K562 (cell line): ENCODE measurements around the gene HSPA4L. TPM values are rescaled to one million over a fixed set of nuclear protein-coding genes. Genes with fewer than 3 reads are reported as not detected.

ENCODE experiments used
- ATAC-seq: fragments of 200-7000 bp; cut with Tn5 transposase; 3 replicates; pipeline ENCODE4 v1.9.1; 2020; ENCODE audit warnings: moderate library complexity
- BruUV-seq: library from RNA; stranded (reverse); fragments of 400-500 nt; replicated peaks from 2 replicates; lab custom pipeline; 2021; lab: Mats Ljungman, UMichigan
- CTCF ChIA-PET: fragments of 300-600 bp; formaldehyde crosslinking; extraction: SDS; loops from one replicate; lab custom pipeline; 2021; ENCODE audit warnings: low intra/inter-chr PET ratio; lab: Yijun Ruan, JAX
- POLR2A ChIA-PET: fragments of 300-600, 350-650 bp; sonication (Branson Sonifier 250); formaldehyde crosslinking; extraction: SDS; loops from one replicate; lab custom pipeline; 2021; ENCODE audit warnings: antibody characterized with exemption, inconsistent platforms; lab: Yijun Ruan, JAX
- DNase-seq, 4 experiments: peaks; one replicate each; pipeline versions ENCODE4 v3.0.0 to v3.0.0-alpha.2; 2011 to 2018; ENCODE audit warnings: low spot score in 3 of 4, mixed read lengths in 3 of 4; ENCODE audit errors: extremely low read depth in 1 of 4
- FAIRE-seq: peaks from 2 replicates; lab custom pipeline; 2011; peaks lifted over from hg19 to GRCh38; lab: Jason Lieb, UNC
- H2AFZ ChIP-seq: 2 replicates; pipeline ENCODE4 v1.6.0; 2011; ENCODE audit warnings: low read depth, low read length, control low read depth, inconsistent platforms
- H3K27ac ChIP-seq: fragments of 200-600 bp; 3 replicates; pipeline ENCODE4 v1.8.0; 2011; ENCODE audit warnings: low read depth, mild to moderate bottlenecking, control low read depth, inconsistent platforms, low read length, moderate library complexity, mixed read lengths; ENCODE audit errors: extremely low read depth
- H3K27me3 ChIP-seq, 2 experiments: fragments of 300-600 bp in 1 of 2; 2 replicates in 1 of 2; 3 replicates in 1 of 2; pipeline versions ENCODE4 v1.6.0 to v1.8.0; 2011; ENCODE audit warnings: inconsistent platforms in 2 of 2, low read length in 2 of 2, mild to moderate bottlenecking in 1 of 2, mixed read lengths in 1 of 2, moderate library complexity in 1 of 2; ENCODE audit not compliant: control insufficient read depth in 2 of 2, insufficient read depth in 2 of 2
- H3K36me3 ChIP-seq: fragments of 300-600 bp; 3 replicates; pipeline ENCODE4 v1.8.0; 2011; ENCODE audit warnings: mild to moderate bottlenecking, low read length, inconsistent platforms; ENCODE audit not compliant: control insufficient read depth, insufficient read depth
- H3K4me1 ChIP-seq, 2 experiments: fragments of 200-600 bp in 1 of 2; replicated peaks in 1 of 2; 2 replicates in 1 of 2; 3 replicates in 1 of 2; pipeline versions ENCODE4 v1.5.1 to v1.8.0; 2011; ENCODE audit warnings: inconsistent platforms in 2 of 2, low read length in 2 of 2, mild to moderate bottlenecking in 1 of 2, mixed read lengths in 1 of 2, moderate library complexity in 1 of 2; ENCODE audit not compliant: control insufficient read depth in 2 of 2, insufficient read depth in 2 of 2
- H3K4me2 ChIP-seq: 2 replicates; pipeline ENCODE4 v1.6.1; 2011; ENCODE audit warnings: low read length, control low read depth, inconsistent platforms, mixed read lengths; ENCODE audit not compliant: insufficient read depth
- H3K4me3 ChIP-seq: fragments of 200-600 bp; sonication (generic), shearing (Covaris generic); 2 replicates; pipeline ENCODE4 v1.5.1; 2016; ENCODE audit warnings: control low read depth, inconsistent platforms
- H3K79me2 ChIP-seq: fragments of 200-600 bp; 3 replicates; pipeline ENCODE4 v1.8.0; 2011; ENCODE audit warnings: low read length, inconsistent platforms; ENCODE audit not compliant: control insufficient read depth, insufficient read depth
- H3K9ac ChIP-seq, 2 experiments: 2 replicates each; pipeline versions ENCODE4 v1.6.0 to v1.6.1; 2011; ENCODE audit warnings: low read depth in 2 of 2, low read length in 2 of 2, control low read depth in 1 of 2, inconsistent platforms in 1 of 2, mild to moderate bottlenecking in 1 of 2, mixed read lengths in 1 of 2; ENCODE audit not compliant: insufficient read depth in 1 of 2
- H3K9me1 ChIP-seq: one replicate; pipeline ENCODE4 v1.6.0; 2011; ENCODE audit warnings: inconsistent platforms, mild to moderate bottlenecking, low read length, moderate library complexity; ENCODE audit not compliant: control insufficient read depth, insufficient read depth
- H3K9me3 ChIP-seq: replicated peaks from 2 replicates; pipeline ENCODE4 v1.5.1; 2011; ENCODE audit warnings: low read depth, low read length, inconsistent platforms; ENCODE audit not compliant: control insufficient read depth, insufficient read depth
- H4K20me1 ChIP-seq: replicated peaks from 2 replicates; pipeline ENCODE4 v1.6.1; 2011; ENCODE audit warnings: low read length, inconsistent platforms, mixed read lengths; ENCODE audit not compliant: control insufficient read depth, insufficient read depth
- DNMT1 ChIP-seq: fragments of 450-650 bp; IDR thresholded peaks from 2 replicates; pipeline ENCODE4 v1.6.1; 2016; ENCODE audit warnings: antibody characterized with exemption, mild to moderate bottlenecking
- HDAC6 ChIP-seq: IDR thresholded peaks from 2 replicates; pipeline ENCODE4 v1.6.1; 2012; ENCODE audit warnings: low read depth, mild to moderate bottlenecking, control low read depth, inconsistent platforms, low read length, moderate library complexity
- ZNF444 ChIP-seq: fragments of 250-450 bp; sonication (Bioruptor Pico); IDR thresholded peaks from 2 replicates; pipeline ENCODE4 v1.4.0; 2020; ENCODE audit warnings: mild to moderate bottlenecking, moderate library complexity
- ZNF589 ChIP-seq: fragments of 200-800 bp; sonication (Bioruptor generic); IDR thresholded peaks from 2 replicates; pipeline ENCODE4 v1.6.1; 2016; ENCODE audit warnings: low read depth, missing genetic modification characterization, missing compliant biosample characterization
- in situ Hi-C: fragments of 300-500 bp; cut with MboI; formaldehyde crosslinking; loops from 4 replicates; pipeline ENCODE4 v1.15.0; 2018; ENCODE audit warnings: inconsistent platforms, mixed read lengths
- intact Hi-C: fragments of 100-400 bp; cut with micrococcal nuclease; formaldehyde crosslinking; loops from 2 replicates; pipeline ENCODE4 v1.14.2; 2022
- polyA plus RNA-seq, 8 experiments: library from polyadenylated mRNA; depleted of rRNA in 4 of 8; stranded (reverse) in 5 of 8; unstranded in 3 of 8; fragments of >200 nt; fragmentation: Nextera tagmentation in 2 of 8; fragmentation: Illumina TruSeq in 1 of 8; extraction: Ambion mirVana in 2 of 8; extraction: Trizol in 1 of 8; gene quantifications; 2 replicates each; pipeline versions ENCODE4 v1.2.1 to v1.2.3, GENCODE V29; 2011 to 2014; ENCODE audit warnings: inconsistent platforms in 1 of 8, missing spikeins in 1 of 8
- total RNA-seq, 7 experiments: library from RNA; depleted of rRNA in 6 of 7; stranded (reverse); fragments of >200 nt in 6 of 7; fragmentation: Illumina TruSeq in 2 of 7; extraction: Trizol in 2 of 7; gene quantifications; 2 replicates each; pipeline versions ENCODE4 v1.2.1 to v1.2.3, GENCODE V29; 2011 to 2021; ENCODE audit warnings: low replicate concordance in 1 of 7
- TF ChIP-seq, protein P1 (sequence below): fragments of 250-450 bp; sonication (Bioruptor Pico); IDR thresholded peaks from 2 replicates; pipeline ENCODE4 v1.5.0; 2021
- TF ChIP-seq, protein P2 (sequence below): fragments of 250-450 bp; sonication (Bioruptor Pico); IDR thresholded peaks from 2 replicates; pipeline ENCODE4 v1.8.0; 2021; ENCODE audit warnings: mild to moderate bottlenecking, moderate library complexity
- TF ChIP-seq, protein P3 (sequence below), 2 experiments: IDR thresholded peaks in 1 of 2; conservative IDR thresholded peaks in 1 of 2; 2 replicates each; pipeline ENCODE4 v1.6.1; 2016; ENCODE audit warnings: low read depth in 2 of 2, mild to moderate bottlenecking in 1 of 2, missing compliant biosample characterization in 1 of 2, missing genetic modification characterization in 1 of 2, moderate library complexity in 1 of 2
- TF ChIP-seq, protein P4 (sequence below), 2 experiments: fragments of 200-800 bp in 1 of 2; sonication (Bioruptor generic) in 1 of 2; sonication (generic) in 1 of 2; formaldehyde crosslinking in 1 of 2; IDR thresholded peaks in 1 of 2; conservative IDR thresholded peaks in 1 of 2; 2 replicates each; pipeline versions ENCODE4 v1.5.0 to v1.6.1; 2016 to 2020; ENCODE audit warnings: missing compliant biosample characterization in 1 of 2, missing genetic modification characterization in 1 of 2, missing genetic modification reagents in 1 of 2
- TF ChIP-seq, protein P5 (sequence below): fragments of 450-650 bp; IDR thresholded peaks from 2 replicates; pipeline ENCODE4 v1.6.1; 2018; ENCODE audit warnings: mild to moderate bottlenecking, low read depth; ENCODE audit not compliant: partially characterized antibody

The HSPA4L gene
- total and polyA plus RNA-seq, 9 of the 15 experiments (the other 6 are each of a cell fraction or from before 2014, with no cell fraction given) = 12.3 to 37.0 (median 21.7) TPM

DNA sequence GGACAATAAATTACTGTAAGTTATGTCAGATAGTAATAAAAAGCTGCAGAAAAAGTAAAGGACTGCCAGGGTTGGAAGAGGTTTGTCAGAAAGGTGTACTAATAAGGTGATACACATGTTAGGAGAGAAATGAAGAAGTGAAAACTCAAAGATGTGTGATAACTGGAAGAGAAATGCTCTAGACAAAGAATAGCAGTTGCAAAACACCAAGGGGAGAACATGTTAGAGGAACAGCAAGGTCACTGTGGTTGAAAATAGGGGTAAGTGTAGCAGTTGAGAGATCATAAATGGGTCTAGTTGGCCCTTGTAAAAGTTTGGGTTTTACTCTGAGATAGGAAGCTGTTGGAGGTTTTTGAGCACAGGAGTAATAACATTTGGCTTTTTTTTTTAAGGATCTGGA, 46.9 kb downstream of the HSPA4L start:
- Histone ChIP-seq H3K4me3 (no peak overlapping the region), H4K20me1 (no peaks in the 10 kb centered on the region), H3K27me3 (no peaks in the 10 kb centered on the region), H2AFZ (no peak overlapping the region), H3K79me2 (no peaks in the 10 kb centered on the region), H3K4me2 (no peak overlapping the region), H3K9me1 (no peaks in the 10 kb centered on the region), H3K36me3 (peaks cover 65% of the 10 kb centered on the region; the same call in 2 of the 3 replicates), H3K4me1 (no peaks in the 10 kb centered on the region), H3K9me3 (no peaks in the 10 kb centered on the region), H3K9ac (no peak overlapping the region), H3K27ac (no peak overlapping the region)
- POLR2A ChIA-PET = interaction anchor here (1.0 kb wide), 1 partner anchor 9 kb away, joined by 3 read pairs; no protein-coding TSS in a partner anchor
- BruUV-seq = no TSS peak
- ATAC-seq (no peak), DNase-seq (no peak), FAIRE-seq (no peak)
- CTCF ChIA-PET = no interaction called here
- in situ Hi-C loops (no loop called here), intact Hi-C loops (no loop called here)
- TF ChIP-seq, protein P1, sequence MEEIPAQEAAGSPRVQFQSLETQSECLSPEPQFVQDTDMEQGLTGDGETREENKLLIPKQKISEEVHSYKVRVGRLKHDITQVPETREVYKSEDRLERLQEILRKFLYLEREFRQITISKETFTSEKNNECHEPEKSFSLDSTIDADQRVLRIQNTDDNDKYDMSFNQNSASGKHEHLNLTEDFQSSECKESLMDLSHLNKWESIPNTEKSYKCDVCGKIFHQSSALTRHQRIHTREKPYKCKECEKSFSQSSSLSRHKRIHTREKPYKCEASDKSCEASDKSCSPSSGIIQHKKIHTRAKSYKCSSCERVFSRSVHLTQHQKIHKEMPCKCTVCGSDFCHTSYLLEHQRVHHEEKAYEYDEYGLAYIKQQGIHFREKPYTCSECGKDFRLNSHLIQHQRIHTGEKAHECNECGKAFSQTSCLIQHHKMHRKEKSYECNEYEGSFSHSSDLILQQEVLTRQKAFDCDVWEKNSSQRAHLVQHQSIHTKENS = no peak
- TF ChIP-seq ZNF589 (CRISPR knock-in tag) (no peak), HDAC6 (no peak), DNMT1 (no peak), ZNF444 (CRISPR knock-in tag) (no peak)
- TF ChIP-seq, protein P2, sequence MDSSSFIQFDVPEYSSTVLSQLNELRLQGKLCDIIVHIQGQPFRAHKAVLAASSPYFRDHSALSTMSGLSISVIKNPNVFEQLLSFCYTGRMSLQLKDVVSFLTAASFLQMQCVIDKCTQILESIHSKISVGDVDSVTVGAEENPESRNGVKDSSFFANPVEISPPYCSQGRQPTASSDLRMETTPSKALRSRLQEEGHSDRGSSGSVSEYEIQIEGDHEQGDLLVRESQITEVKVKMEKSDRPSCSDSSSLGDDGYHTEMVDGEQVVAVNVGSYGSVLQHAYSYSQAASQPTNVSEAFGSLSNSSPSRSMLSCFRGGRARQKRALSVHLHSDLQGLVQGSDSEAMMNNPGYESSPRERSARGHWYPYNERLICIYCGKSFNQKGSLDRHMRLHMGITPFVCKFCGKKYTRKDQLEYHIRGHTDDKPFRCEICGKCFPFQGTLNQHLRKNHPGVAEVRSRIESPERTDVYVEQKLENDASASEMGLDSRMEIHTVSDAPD (CRISPR knock-in tag) = no peak
- TF ChIP-seq, protein P3, sequence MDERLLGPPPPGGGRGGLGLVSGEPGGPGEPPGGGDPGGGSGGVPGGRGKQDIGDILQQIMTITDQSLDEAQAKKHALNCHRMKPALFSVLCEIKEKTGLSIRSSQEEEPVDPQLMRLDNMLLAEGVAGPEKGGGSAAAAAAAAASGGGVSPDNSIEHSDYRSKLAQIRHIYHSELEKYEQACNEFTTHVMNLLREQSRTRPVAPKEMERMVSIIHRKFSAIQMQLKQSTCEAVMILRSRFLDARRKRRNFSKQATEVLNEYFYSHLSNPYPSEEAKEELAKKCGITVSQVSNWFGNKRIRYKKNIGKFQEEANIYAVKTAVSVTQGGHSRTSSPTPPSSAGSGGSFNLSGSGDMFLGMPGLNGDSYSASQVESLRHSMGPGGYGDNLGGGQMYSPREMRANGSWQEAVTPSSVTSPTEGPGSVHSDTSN (CRISPR knock-in tag; IDR thresholded peaks at IDR 0.05; ENCODE audit: low read depth) = no peak
- TF ChIP-seq, protein P3 (tag; conservative IDR thresholded peaks at IDR 0.05; ENCODE audit: low read depth) = no peak
- TF ChIP-seq, protein P4, sequence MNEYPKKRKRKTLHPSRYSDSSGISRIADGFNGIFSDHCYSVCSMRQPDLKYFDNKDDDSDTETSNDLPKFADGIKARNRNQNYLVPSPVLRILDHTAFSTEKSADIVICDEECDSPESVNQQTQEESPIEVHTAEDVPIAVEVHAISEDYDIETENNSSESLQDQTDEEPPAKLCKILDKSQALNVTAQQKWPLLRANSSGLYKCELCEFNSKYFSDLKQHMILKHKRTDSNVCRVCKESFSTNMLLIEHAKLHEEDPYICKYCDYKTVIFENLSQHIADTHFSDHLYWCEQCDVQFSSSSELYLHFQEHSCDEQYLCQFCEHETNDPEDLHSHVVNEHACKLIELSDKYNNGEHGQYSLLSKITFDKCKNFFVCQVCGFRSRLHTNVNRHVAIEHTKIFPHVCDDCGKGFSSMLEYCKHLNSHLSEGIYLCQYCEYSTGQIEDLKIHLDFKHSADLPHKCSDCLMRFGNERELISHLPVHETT (CRISPR knock-in tag; conservative IDR thresholded peaks at IDR 0.05 in 1 of 2, IDR thresholded peaks at IDR 0.05 in 1 of 2) = no peak
- TF ChIP-seq, protein P5, sequence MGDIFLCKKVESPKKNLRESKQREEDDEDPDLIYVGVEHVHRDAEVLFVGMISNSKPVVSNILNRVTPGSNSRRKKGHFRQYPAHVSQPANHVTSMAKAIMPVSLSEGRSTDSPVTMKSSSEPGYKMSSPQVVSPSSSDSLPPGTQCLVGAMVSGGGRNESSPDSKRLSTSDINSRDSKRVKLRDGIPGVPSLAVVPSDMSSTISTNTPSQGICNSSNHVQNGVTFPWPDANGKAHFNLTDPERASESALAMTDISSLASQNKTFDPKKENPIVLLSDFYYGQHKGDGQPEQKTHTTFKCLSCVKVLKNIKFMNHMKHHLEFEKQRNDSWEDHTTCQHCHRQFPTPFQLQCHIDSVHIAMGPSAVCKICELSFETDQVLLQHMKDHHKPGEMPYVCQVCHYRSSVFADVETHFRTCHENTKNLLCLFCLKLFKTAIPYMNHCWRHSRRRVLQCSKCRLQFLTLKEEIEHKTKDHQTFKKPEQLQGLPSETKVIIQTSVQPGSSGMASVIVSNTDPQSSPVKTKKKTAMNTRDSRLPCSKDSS = no peak
